Vagina (tissue), 2 donors: ENCODE data around the gene ERCC6L. TPM values are rescaled to one million over a fixed set of nuclear protein-coding genes. Genes with fewer than 3 reads are reported as not detected.

Experiments
- DNase-seq, 2 donors: peaks; one replicate each; pipeline ENCODE4 v3.0.0-alpha.2; 2017; ENCODE audit errors: extremely low spot score in 2 of 2
- H3K27ac ChIP-seq: fragments of 200-600 bp; sonication (generic); one replicate; pipeline ENCODE4 v1.5.1; 2019
- H3K27me3 ChIP-seq: fragments of 200-600 bp; sonication (generic); one replicate; pipeline ENCODE4 v1.5.1; 2019
- H3K36me3 ChIP-seq, 2 donors: fragments of 200-600 bp; sonication (generic); one replicate each; pipeline ENCODE4 v1.5.1; 2017 to 2019
- H3K4me1 ChIP-seq: fragments of 200-600 bp; sonication (generic); one replicate; pipeline ENCODE4 v1.5.1; 2019
- H3K4me3 ChIP-seq, 2 donors: fragments of 200-600 bp; sonication (generic); 1 replicate in 1 of 2; 2 replicates in 1 of 2; pipeline ENCODE4 v1.5.1; 2016 to 2019
- H3K9me3 ChIP-seq: fragments of 200-600 bp; sonication (generic); one replicate; pipeline ENCODE4 v1.5.1; 2019
- CTCF ChIP-seq, 3 experiments: fragments of 450-650 bp in 2 of 3; fragments of 200-600 bp in 1 of 3; sonication (generic) in 1 of 3; IDR thresholded peaks; one replicate each; pipeline ENCODE4 v1.5.1; 2017 to 2019; ENCODE audit warnings: antibody characterized with exemption in 3 of 3, mild to moderate bottlenecking in 2 of 3, moderate library complexity in 2 of 3
- POLR2A ChIP-seq, 2 donors: fragments of 450-650 bp; IDR thresholded peaks; one replicate each; pipeline ENCODE4 v1.6.1; 2017; ENCODE audit warnings: antibody characterized with exemption in 2 of 2, mild to moderate bottlenecking in 2 of 2, moderate library complexity in 2 of 2
- POLR2AphosphoS5 ChIP-seq, 2 donors: sonication (generic); formaldehyde crosslinking; IDR thresholded peaks; one replicate each; pipeline ENCODE4 v1.9.0; 2017; ENCODE audit warnings: antibody characterized with exemption in 2 of 2, mild to moderate bottlenecking in 2 of 2, low read depth in 1 of 2; ENCODE audit not compliant: insufficient read depth in 1 of 2
- intact Hi-C: fragments of 100-400 bp; cut with DNase I; formaldehyde crosslinking; loops from one replicate; pipeline ENCODE4 v1.15.1; 2023
- total RNA-seq: library from RNA; depleted of rRNA; stranded (reverse); fragments of >200 nt; gene quantifications from one replicate; pipeline ENCODE4 v1.2.3, GENCODE V29; 2016

ERCC6L gene
- total RNA-seq, 1 donor from 2014 or later, result 0.74 TPM

GRCh38 chrX:72274526-72274925, 35.7 kb upstream of the ERCC6L start:
- no peak for DNase-seq
- TF ChIP-seq CTCF (IDR thresholded peaks at IDR 0.05) (no peak), POLR2A (IDR thresholded peaks at IDR 0.05) (no peak), POLR2AphosphoS5 (IDR thresholded peaks at IDR 0.05; ENCODE audit: insufficient read depth in 1 of 2, low read depth in 1 of 2) (no peak)
- H3K27me3 ChIP-seq, result no peaks in the 10 kb centered on the region
- no peaks in the 10 kb centered on the region for H3K9me3 ChIP-seq
- intact Hi-C loops, result no loop called here
- H3K36me3 ChIP-seq, result peaks cover 0 to 57% of the 10 kb centered on the region in 2 donors
- peaks cover 31% of the 10 kb centered on the region for H3K4me1 ChIP-seq
- H3K4me3 ChIP-seq, result no peak overlapping the region
- no peak overlapping the region for H3K27ac ChIP-seq

- Histone ChIP-seq H3K36me3 (peaks cover 0 to 58% of the 10 kb centered on the region in 2 donors), H3K4me1 (peaks cover 31% of the 10 kb centered on the region), H3K27ac (no peak overlapping the region), H3K4me3 (no peak overlapping the region), H3K9me3 (no peaks in the 10 kb centered on the region), H3K27me3 (no peaks in the 10 kb centered on the region)
- no peak for TF ChIP-seq CTCF (IDR thresholded peaks at IDR 0.05)
- no peak for TF ChIP-seq POLR2A (IDR thresholded peaks at IDR 0.05)
- no peak for TF ChIP-seq POLR2AphosphoS5 (IDR thresholded peaks at IDR 0.05; ENCODE audit: insufficient read depth in 1 of 2, low read depth in 1 of 2)
- no peak for DNase-seq
- intact Hi-C loops, result no loop called here
These were observed 34.9 kb upstream of the ERCC6L start for GRCh38 chrX:72273718-72274117.

- intact Hi-C loops, result no loop called here
- H3K27ac ChIP-seq, result no peak overlapping the region
- no peak for DNase-seq
- no peaks in the 10 kb centered on the region for H3K27me3 ChIP-seq
- TF ChIP-seq CTCF (IDR thresholded peaks at IDR 0.05) (no peak), POLR2AphosphoS5 (IDR thresholded peaks at IDR 0.05; ENCODE audit: insufficient read depth in 1 of 2, low read depth in 1 of 2) (peak in 1 of 2 donors; percentile 11), POLR2A (IDR thresholded peaks at IDR 0.05) (no peak)
- H3K4me1 ChIP-seq, result peaks cover 31% of the 10 kb centered on the region
- H3K4me3 ChIP-seq, result no peak overlapping the region
- H3K36me3 ChIP-seq, result peaks cover 0 to 62% of the 10 kb centered on the region in 2 donors
- H3K9me3 ChIP-seq, result no peaks in the 10 kb centered on the region
These were observed 34.0 kb upstream of the ERCC6L start for GRCh38 chrX:72272868-72273267.

- peaks cover 0 to 70% of the 10 kb centered on the region in 2 donors for H3K36me3 ChIP-seq
- TF ChIP-seq CTCF (IDR thresholded peaks at IDR 0.05) (no peak), POLR2A (IDR thresholded peaks at IDR 0.05) (no peak), POLR2AphosphoS5 (IDR thresholded peaks at IDR 0.05; ENCODE audit: insufficient read depth in 1 of 2, low read depth in 1 of 2) (no peak)
- DNase-seq, result no peak
- H3K4me1 ChIP-seq, result peaks cover 31% of the 10 kb centered on the region
- no peaks in the 10 kb centered on the region for H3K9me3 ChIP-seq
- no peak overlapping the region for H3K4me3 ChIP-seq
- H3K27ac ChIP-seq, result no peak overlapping the region
- intact Hi-C loops, result no loop called here
- no peaks in the 10 kb centered on the region for H3K27me3 ChIP-seq
These were observed 33.0 kb upstream of the ERCC6L start for GRCh38 chrX:72271812-72272211.

GRCh38 chrX:72271091-72271788, 32.4 kb upstream of the ERCC6L start:
- peaks cover 29% of the 10 kb centered on the region for H3K4me1 ChIP-seq
- no peaks in the 10 kb centered on the region for H3K9me3 ChIP-seq
- TF ChIP-seq POLR2AphosphoS5 (IDR thresholded peaks at IDR 0.05; ENCODE audit: insufficient read depth in 1 of 2, low read depth in 1 of 2), result no peak
- no peak for TF ChIP-seq CTCF (IDR thresholded peaks at IDR 0.05)
- TF ChIP-seq POLR2A (IDR thresholded peaks at IDR 0.05), result no peak
- no peak for DNase-seq
- no peaks in the 10 kb centered on the region for H3K27me3 ChIP-seq
- H3K27ac ChIP-seq, result no peak overlapping the region
- intact Hi-C loops, result no loop called here
- peaks cover 0 to 70% of the 10 kb centered on the region in 2 donors for H3K36me3 ChIP-seq
- no peak overlapping the region for H3K4me3 ChIP-seq
